HepG2 (cell line): Measurements from ENCODE around the gene TTBK1. TPM values are rescaled to one million over a fixed set of nuclear protein-coding genes. Genes with fewer than 3 reads are reported as not detected.

Source experiments
- ATAC-seq: fragments of 200-7000 bp; cut with Tn5 transposase; 3 replicates; pipeline ENCODE4 v1.9.1; 2020; ENCODE audit warnings: mild to moderate bottlenecking, moderate library complexity
- BruUV-seq: library from RNA; stranded (reverse); fragments of 400-500 nt; replicated peaks from 2 replicates; lab custom pipeline; 2021; lab: Mats Ljungman, UMichigan
- CTCF ChIA-PET: fragments of 300-600 bp; formaldehyde crosslinking; extraction: SDS; loops from one replicate; lab custom pipeline; 2021; ENCODE audit warnings: low total read pairs, inconsistent platforms, low intra/inter-chr PET ratio; lab: Yijun Ruan, JAX
- POLR2A ChIA-PET: fragments of 350-600 bp; sonication (Branson Sonifier 250); formaldehyde crosslinking; loops from one replicate; lab custom pipeline; 2020; ENCODE audit warnings: antibody characterized with exemption, inconsistent platforms; lab: Yijun Ruan, JAX
- DNase-seq: peaks from one replicate; pipeline ENCODE4 v3.0.0-alpha.2; 2015; ENCODE audit warnings: low spot score
- FAIRE-seq: peaks from 3 replicates; lab custom pipeline; 2011; peaks lifted over from hg19 to GRCh38; lab: Jason Lieb, UNC
- H2AFZ ChIP-seq: one replicate; pipeline ENCODE4 v1.6.1; 2011; ENCODE audit warnings: low read length, inconsistent platforms
- H3K27ac ChIP-seq: fragments of 300-600 bp; 3 replicates; pipeline ENCODE4 v1.8.0; 2011; ENCODE audit warnings: mixed run types, mild to moderate bottlenecking, mixed read lengths, low read length, inconsistent platforms; ENCODE audit not compliant: insufficient read depth; ENCODE audit errors: extremely low read length
- H3K27me3 ChIP-seq, 2 experiments: fragments of 200-600 bp in 1 of 2; 2 replicates in 1 of 2; 3 replicates in 1 of 2; pipeline versions ENCODE4 v1.6.0 to v1.8.0; 2011; ENCODE audit warnings: low read length in 2 of 2, mild to moderate bottlenecking in 2 of 2, moderate library complexity in 2 of 2, inconsistent platforms in 1 of 2; ENCODE audit not compliant: insufficient read depth in 2 of 2, control insufficient read depth in 1 of 2
- H3K36me3 ChIP-seq, 2 experiments: fragments of 200-600 bp in 1 of 2; replicated peaks in 1 of 2; 2 replicates in 1 of 2; 3 replicates in 1 of 2; pipeline versions ENCODE4 v1.5.1 to v1.8.0; 2011; ENCODE audit warnings: low read length in 2 of 2, inconsistent platforms in 1 of 2; ENCODE audit not compliant: insufficient read depth in 2 of 2, control insufficient read depth in 1 of 2
- H3K4me1 ChIP-seq: 2 replicates; pipeline ENCODE4 v1.5.1; 2012; ENCODE audit warnings: low read length, inconsistent platforms; ENCODE audit not compliant: insufficient read depth
- H3K4me2 ChIP-seq: 2 replicates; pipeline ENCODE4 v1.6.0; 2011; ENCODE audit warnings: low read depth, low read length, inconsistent platforms
- H3K4me3 ChIP-seq, 3 experiments: fragments of 200-600 bp in 1 of 3; sonication (generic), shearing (Covaris generic) in 1 of 3; replicated peaks in 1 of 3; 2 replicates each; pipeline ENCODE4 v1.5.1; 2011 to 2016; ENCODE audit warnings: low read length in 3 of 3, inconsistent platforms in 2 of 3, low read depth in 2 of 3, mild to moderate bottlenecking in 2 of 3, control low read depth in 1 of 3, mixed read lengths in 1 of 3; ENCODE audit not compliant: insufficient read depth in 1 of 3
- H3K79me2 ChIP-seq: one replicate; pipeline ENCODE4 v1.6.1; 2011; ENCODE audit warnings: low read length, inconsistent platforms; ENCODE audit not compliant: insufficient read depth
- H3K9ac ChIP-seq: 2 replicates; pipeline ENCODE4 v1.6.0; 2011; ENCODE audit warnings: mild to moderate bottlenecking, low read depth, low read length, inconsistent platforms; ENCODE audit not compliant: insufficient read depth
- H3K9me3 ChIP-seq: 2 replicates; pipeline ENCODE4 v1.5.1; 2012; ENCODE audit warnings: mild to moderate bottlenecking, low read length
- H4K20me1 ChIP-seq: 2 replicates; pipeline ENCODE4 v1.6.0; 2011; ENCODE audit warnings: inconsistent platforms, mild to moderate bottlenecking, low read length, moderate library complexity; ENCODE audit not compliant: insufficient read depth
- FOXC1 ChIP-seq: sonication (generic); formaldehyde crosslinking; IDR thresholded peaks from 2 replicates; pipeline ENCODE4 v1.8.0; 2022; ENCODE audit warnings: mild to moderate bottlenecking, missing genetic modification reagents, borderline replicate concordance
- KDM3A ChIP-seq: IDR thresholded peaks from 2 replicates; pipeline ENCODE4 v1.6.1; 2018; ENCODE audit warnings: low read depth, missing compliant biosample characterization
- MED13 ChIP-seq: sonication (generic); formaldehyde crosslinking; IDR thresholded peaks from 2 replicates; pipeline ENCODE4 v1.5.0; 2020; ENCODE audit warnings: missing genetic modification reagents
- MTF2 ChIP-seq: sonication (generic); formaldehyde crosslinking; IDR thresholded peaks from 2 replicates; pipeline ENCODE4 v1.5.0; 2020; ENCODE audit warnings: missing genetic modification reagents, borderline replicate concordance
- RBAK ChIP-seq: sonication (generic); formaldehyde crosslinking; IDR thresholded peaks from 2 replicates; pipeline ENCODE4 v1.5.1; 2020; ENCODE audit warnings: mild to moderate bottlenecking, missing genetic modification reagents
- REL ChIP-seq: sonication (generic); formaldehyde crosslinking; conservative IDR thresholded peaks from 2 replicates; pipeline ENCODE4 v1.8.0; 2022; ENCODE audit warnings: mild to moderate bottlenecking, missing genetic modification reagents, moderate library complexity
- ZBTB37 ChIP-seq: sonication (generic); formaldehyde crosslinking; IDR thresholded peaks from 2 replicates; pipeline ENCODE4 v1.4.0; 2020; ENCODE audit warnings: mild to moderate bottlenecking, missing genetic modification reagents
- ZNF562 ChIP-seq: sonication (generic); formaldehyde crosslinking; IDR thresholded peaks from 2 replicates; pipeline ENCODE4 v1.8.0; 2022; ENCODE audit warnings: missing genetic modification reagents, borderline replicate concordance
- ZNF598 ChIP-seq: sonication (generic); formaldehyde crosslinking; IDR thresholded peaks from 2 replicates; pipeline ENCODE4 v1.5.1; 2020; ENCODE audit warnings: mild to moderate bottlenecking, missing genetic modification reagents, borderline replicate concordance
- ZNF83 ChIP-seq: sonication (generic); formaldehyde crosslinking; IDR thresholded peaks from 2 replicates; pipeline ENCODE4 v1.4.0; 2020; ENCODE audit warnings: missing genetic modification reagents, mild to moderate bottlenecking, borderline replicate concordance
- ZNF878 ChIP-seq: sonication (generic); formaldehyde crosslinking; IDR thresholded peaks from 2 replicates; pipeline ENCODE4 v1.8.1; 2023; ENCODE audit warnings: mild to moderate bottlenecking, missing genetic modification reagents, moderate library complexity
- WGBS: methylation state at CpG from one replicate; pipeline ENCODE4 v1.1.6; 2017; ENCODE audit warnings: low lambda C conversion rate; 5-methylcytosine and 5-hydroxymethylcytosine counted together
- in situ Hi-C: cut with HindIII; loops from 2 replicates; pipeline ENCODE4 v1.10.0; 2017; ENCODE audit warnings: low pct_unique_long_range_greater_than_20kb; ENCODE audit not compliant: extremely low pct_ligation_motif_present
- intact Hi-C: fragments of 100-400 bp; cut with micrococcal nuclease; formaldehyde crosslinking; loops from one replicate; pipeline ENCODE4 v1.10.0; 2022; ENCODE audit not compliant: unreplicated experiment
- polyA plus RNA-seq, 8 experiments: library from polyadenylated mRNA; depleted of rRNA in 3 of 8; stranded (reverse) in 7 of 8; unstranded in 1 of 8; fragments of >200 nt; fragmentation: Illumina TruSeq in 4 of 8; extraction: Trizol in 4 of 8; gene quantifications; 2 replicates each; pipeline versions ENCODE4 v1.2.1 to v1.2.3, GENCODE V29; 2011 to 2016; ENCODE audit warnings: low read depth in 4 of 8, missing spikeins in 1 of 8, mixed read lengths in 1 of 8; ENCODE audit not compliant: insufficient read depth in 1 of 8
- total RNA-seq, 5 experiments: library from RNA; depleted of rRNA; stranded (reverse); fragments of >200 nt; fragmentation: Illumina TruSeq; extraction: Trizol; gene quantifications; 2 replicates each; pipeline ENCODE4 v1.2.3, GENCODE V29; 2016; ENCODE audit warnings: low read depth in 1 of 5
- TF ChIP-seq, protein P1 (sequence below): IDR thresholded peaks from 2 replicates; pipeline ENCODE4 v1.6.1; 2016; ENCODE audit warnings: missing compliant biosample characterization, missing genetic modification reagents, borderline replicate concordance

Gene TTBK1
- total and polyA plus RNA-seq, 2 of the 13 experiments (the other 11 are each of a cell fraction or from before 2014, with no cell fraction given) = 0.24 to 0.33 TPM

DNA sequence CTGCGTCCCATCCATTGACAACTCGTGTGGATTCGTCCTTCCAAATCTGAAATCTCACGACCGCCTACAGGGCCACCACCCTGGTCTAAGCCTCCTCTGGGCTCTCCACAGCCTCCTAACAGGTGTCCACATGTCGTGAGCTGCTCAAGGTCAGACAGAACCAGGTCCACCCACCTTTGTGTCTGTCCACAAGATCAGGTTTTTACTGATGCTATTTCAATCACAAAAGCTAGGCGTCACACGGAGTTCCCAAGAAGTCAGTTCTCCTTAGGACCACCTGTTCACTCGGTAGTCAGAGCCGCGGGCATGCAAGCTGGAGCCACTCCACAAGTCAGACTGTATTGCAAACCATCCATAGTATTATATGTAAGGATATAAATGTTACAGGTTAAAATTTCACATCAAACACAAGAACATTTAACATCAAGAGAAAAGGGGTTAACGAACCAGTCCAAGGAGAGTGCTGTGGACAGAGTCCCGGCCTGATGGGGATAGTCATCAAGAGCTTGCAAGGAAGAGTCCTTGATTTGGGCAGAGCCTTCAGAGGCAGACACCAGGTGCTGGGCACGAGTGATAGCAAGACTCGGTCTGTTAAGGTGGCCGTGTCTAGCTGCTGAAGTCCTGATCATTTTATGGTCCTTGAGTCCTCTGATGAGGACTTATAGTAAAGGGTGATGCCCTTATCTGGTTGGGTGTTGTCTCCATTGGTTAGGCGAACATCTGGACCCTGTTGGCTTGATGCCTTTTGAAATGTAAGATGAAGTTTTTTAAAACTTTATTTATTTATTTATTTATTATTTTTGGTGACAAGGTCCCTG, 13.3 kb upstream of the TTBK1 start:
- H3K4me3 ChIP-seq = peak overlapping the region in 1 of 3 experiments; percentile 82; a peak in 1 of 6 replicates
- peaks cover 6% of the 10 kb centered on the region for H3K79me2 ChIP-seq
- POLR2A ChIA-PET = interaction anchor here (1.0 to 3.2 kb wide), 18 partner anchors 8 to 266 kb away, joined by 3 to 12 read pairs (median 6); partner anchors contain the start of genes CUL9, KLC4, MRPL2 and SLC22A7
- H3K4me1 ChIP-seq = peaks cover 20% of the 10 kb centered on the region
- 0 out of 2 replicates have a peak, but pooled peaks have one; percentile 1 for TF ChIP-seq FOXC1 (CRISPR knock-in tag)
- no peak for TF ChIP-seq ZBTB37 (CRISPR knock-in tag)
- TF ChIP-seq KDM3A = no peak
- no peak for TF ChIP-seq MED13 (CRISPR knock-in tag)
- 0 out of 2 replicates have a peak, but pooled peaks have one; percentile 1 for TF ChIP-seq ZNF878 (CRISPR knock-in tag)
- TF ChIP-seq ZNF562 (CRISPR knock-in tag) = no peak
- TF ChIP-seq, protein P1, sequence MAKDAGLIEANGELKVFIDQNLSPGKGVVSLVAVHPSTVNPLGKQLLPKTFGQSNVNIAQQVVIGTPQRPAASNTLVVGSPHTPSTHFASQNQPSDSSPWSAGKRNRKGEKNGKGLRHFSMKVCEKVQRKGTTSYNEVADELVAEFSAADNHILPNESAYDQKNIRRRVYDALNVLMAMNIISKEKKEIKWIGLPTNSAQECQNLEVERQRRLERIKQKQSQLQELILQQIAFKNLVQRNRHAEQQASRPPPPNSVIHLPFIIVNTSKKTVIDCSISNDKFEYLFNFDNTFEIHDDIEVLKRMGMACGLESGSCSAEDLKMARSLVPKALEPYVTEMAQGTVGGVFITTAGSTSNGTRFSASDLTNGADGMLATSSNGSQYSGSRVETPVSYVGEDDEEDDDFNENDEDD (CRISPR knock-in tag) = no peak
- 0 out of 2 replicates have a peak, but pooled peaks have one; percentile 16 for TF ChIP-seq REL (CRISPR knock-in tag)
- 0 out of 2 replicates have a peak, but pooled peaks have one; percentile 14 for TF ChIP-seq RBAK (CRISPR knock-in tag)
- 0 out of 2 replicates have a peak, but pooled peaks have one; percentile 44 for TF ChIP-seq MTF2 (CRISPR knock-in tag)
- TF ChIP-seq ZNF83 = 0 out of 2 replicates have a peak, but pooled peaks have one; percentile 5
- 0 out of 2 replicates have a peak, but pooled peaks have one; percentile 47 for TF ChIP-seq ZNF598 (CRISPR knock-in tag)
- TF ChIP-seq, all 625 proteins: peak for 7
- no peaks in the 10 kb centered on the region for H3K9me3 ChIP-seq
- peak; percentile 20 for ATAC-seq
- 0 out of 5 replicates have a peak, but pooled peaks cover 0 to 9% of the 10 kb centered on the region in 2 experiments for H3K36me3 ChIP-seq
- H3K4me2 ChIP-seq = peak overlapping the region; percentile 79
- 0 out of 2 replicates have a peak overlapping the region, but pooled peaks have one; percentile 89 for H3K9ac ChIP-seq
- FAIRE-seq = no peak
- 61% methylated on average over 17 of the region's 17 CpGs for WGBS
- in situ Hi-C loops = no loop called here
- BruUV-seq = no TSS peak
- intact Hi-C loops = loop anchor here (1.0 kb wide), 1 partner anchor 56 kb away; no protein-coding TSS in a partner anchor
- CTCF ChIA-PET = interaction anchor here (1.3 to 2.9 kb wide), 3 partner anchors 32 to 126 kb away, joined by 3 to 13 read pairs (median 7); no protein-coding TSS in a partner anchor
- no peak overlapping the region for H2AFZ ChIP-seq
- no peaks in the 10 kb centered on the region for H4K20me1 ChIP-seq
- peaks cover 0 to 18% of the 10 kb centered on the region in 2 experiments; a peak in 2 of 5 replicates for H3K27me3 ChIP-seq
- H3K27ac ChIP-seq = no peak overlapping the region
- no peak for DNase-seq
